Stimulated activated naive CD8-positive, alpha-beta T cell treated with anti-CD3 and anti-CD28 coated beads, Interleukin-15, amount 100 ng/mL, for 72 hours (primary cell): Measurements from ENCODE around the gene DLG2.

Source experiments
- ATAC-seq: fragments of 150-1000 bp; cut with Tn5 transposase; 2 replicates; pipeline ENCODE4 v1.10.0; 2021; ENCODE audit warnings: mild to moderate bottlenecking, moderate library complexity
- DNase-seq, 2 donors: peaks; one replicate each; pipeline ENCODE4 v3.0.0; 2021 to 2022
- H3K27ac Mint-ChIP-seq, 2 donors: one replicate each; pipeline ENCODE4 v1.8.0; 2022; ENCODE audit warnings: mild to moderate bottlenecking in 2 of 2, mixed read lengths in 2 of 2, moderate library complexity in 2 of 2
- H3K27me3 Mint-ChIP-seq: one replicate; pipeline ENCODE4 v1.8.0; 2022; ENCODE audit warnings: mixed read lengths
- H3K4me1 Mint-ChIP-seq: one replicate; pipeline ENCODE4 v1.8.0; 2022; ENCODE audit warnings: mild to moderate bottlenecking, mixed read lengths
- H3K4me3 Mint-ChIP-seq, 2 donors: one replicate each; pipeline ENCODE4 v1.8.0; 2022; ENCODE audit warnings: mild to moderate bottlenecking in 2 of 2, mixed read lengths in 2 of 2, moderate library complexity in 1 of 2
- H3K9me3 Mint-ChIP-seq, 2 donors: one replicate each; pipeline ENCODE4 v1.8.0; 2022; ENCODE audit warnings: mixed read lengths in 2 of 2

DLG2 gene

DNA sequence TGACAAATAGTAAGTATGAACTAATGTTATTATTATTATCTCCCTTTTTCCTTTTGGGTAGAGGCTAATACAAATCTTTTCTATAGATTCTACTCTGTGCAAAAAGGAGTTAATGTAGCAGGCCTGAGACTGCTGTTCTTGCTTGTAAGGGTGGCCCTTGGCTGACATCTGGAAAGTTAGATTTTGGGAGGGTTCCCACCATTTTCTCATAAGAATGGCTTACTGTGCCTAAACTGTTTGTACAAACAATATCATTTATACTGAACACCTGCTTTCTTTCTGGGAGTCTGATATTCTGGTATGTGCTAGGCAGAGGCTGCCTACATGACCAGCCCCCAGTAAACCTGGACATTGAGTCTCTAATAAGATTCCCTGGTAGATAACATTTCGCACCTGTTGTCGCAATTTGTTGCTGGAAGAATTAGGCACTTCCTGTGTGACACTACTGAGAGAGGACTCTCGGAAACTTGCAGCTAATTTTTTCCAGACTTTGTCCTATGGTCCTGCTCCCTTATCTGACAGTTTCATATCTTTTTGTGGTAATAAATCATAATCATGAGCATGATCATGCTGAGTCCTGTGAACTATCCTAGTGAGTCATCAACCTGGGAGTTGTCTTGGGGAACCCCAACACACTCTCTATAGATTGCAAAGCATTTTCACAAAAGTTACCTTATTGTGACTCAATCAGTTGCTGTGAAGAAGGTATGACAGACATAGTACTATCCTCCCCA is 2083.3 kb downstream of the DLG2 start:
- H3K27me3 Mint-ChIP-seq, result no peaks in the 10 kb centered on the region
- H3K9me3 Mint-ChIP-seq, result no peaks in the 10 kb centered on the region
- H3K4me1 Mint-ChIP-seq, result no peaks in the 10 kb centered on the region
- no peak for DNase-seq
- H3K4me3 Mint-ChIP-seq, result no peak overlapping the region
- peak; percentile 92 for ATAC-seq
- H3K27ac Mint-ChIP-seq, result no peak overlapping the region

DNA sequence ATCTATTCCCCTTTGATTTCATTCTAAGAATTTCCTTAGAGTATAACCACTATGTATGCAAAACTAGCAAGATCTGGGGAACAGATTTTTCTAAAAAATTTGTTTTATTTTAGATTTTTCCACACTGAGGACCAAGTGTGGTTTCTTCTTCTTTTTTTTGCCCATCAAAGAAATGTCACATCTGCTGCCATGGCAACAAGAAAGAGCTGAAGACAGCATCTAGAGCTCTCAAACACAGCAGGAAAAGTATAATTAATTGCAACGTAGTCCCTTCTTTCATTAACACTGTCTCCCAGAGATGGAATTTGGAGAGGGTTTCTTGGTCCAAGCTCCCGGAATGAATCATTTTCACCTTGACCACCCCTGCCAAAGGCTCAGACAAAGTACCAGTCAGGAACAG is 2084.3 kb downstream of the DLG2 start:
- Mint-ChIP-seq H3K27ac (no peak overlapping the region), H3K4me1 (no peaks in the 10 kb centered on the region), H3K27me3 (no peaks in the 10 kb centered on the region), H3K4me3 (no peak overlapping the region), H3K9me3 (no peaks in the 10 kb centered on the region)
- no peak for DNase-seq
- no peak for ATAC-seq

DNA sequence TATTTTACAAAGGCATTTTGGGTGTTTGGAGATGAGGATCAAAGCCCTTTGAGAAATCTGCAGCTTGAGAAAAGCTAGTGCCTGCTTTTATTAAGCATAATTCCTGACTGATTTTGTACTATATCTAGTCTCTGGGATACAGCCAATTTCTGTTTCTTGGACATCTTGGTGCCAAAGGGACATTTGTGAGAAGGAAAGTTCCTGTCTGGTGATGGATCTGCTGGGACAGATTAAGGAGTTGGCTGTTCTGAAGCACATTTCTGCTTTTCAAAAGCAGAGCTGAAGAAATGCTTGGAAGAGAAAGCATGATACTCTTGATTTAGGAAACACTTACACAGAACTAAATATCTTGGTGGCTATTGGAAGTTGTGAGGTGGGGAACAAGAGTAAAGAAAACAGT is 2086.4 kb downstream of the DLG2 start:
- DNase-seq (no peak), ATAC-seq (no peak)
- Mint-ChIP-seq H3K27me3 (no peaks in the 10 kb centered on the region), H3K9me3 (no peaks in the 10 kb centered on the region), H3K4me3 (no peak overlapping the region), H3K27ac (no peak overlapping the region), H3K4me1 (no peaks in the 10 kb centered on the region)

DNA sequence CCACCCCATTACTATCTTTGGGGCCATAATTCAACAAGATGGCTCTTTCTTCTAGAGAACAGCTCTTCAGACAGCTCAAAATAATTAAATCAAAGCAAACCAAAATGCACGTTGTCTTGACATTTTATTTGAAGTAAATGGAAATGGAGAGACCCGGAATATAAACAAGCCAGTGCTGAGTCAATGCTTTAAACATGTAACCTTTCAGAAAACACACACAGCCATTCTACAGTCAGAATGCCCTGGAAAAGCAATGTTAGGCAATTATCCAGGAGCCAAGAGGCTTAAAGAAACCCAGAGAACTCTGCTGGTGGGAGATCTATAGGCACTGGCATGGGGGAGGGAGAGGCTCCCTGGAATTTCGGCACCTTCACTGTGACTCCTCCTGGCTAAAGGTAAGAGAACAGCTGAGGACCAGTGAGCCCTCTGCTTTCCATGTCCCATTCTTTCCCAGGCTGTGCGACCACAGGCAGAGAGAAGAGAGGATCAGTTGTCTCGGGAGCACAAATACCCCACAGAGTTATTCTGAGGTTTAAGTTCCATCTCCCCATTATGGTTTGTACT is 2086.9 kb downstream of the DLG2 start:
- Mint-ChIP-seq H3K4me3 (no peak overlapping the region), H3K27me3 (no peaks in the 10 kb centered on the region), H3K27ac (peak overlapping the region in 1 of 2 donors; percentile 61), H3K9me3 (no peaks in the 10 kb centered on the region), H3K4me1 (no peaks in the 10 kb centered on the region)
- DNase-seq (no peak), ATAC-seq (no peak)

DNA sequence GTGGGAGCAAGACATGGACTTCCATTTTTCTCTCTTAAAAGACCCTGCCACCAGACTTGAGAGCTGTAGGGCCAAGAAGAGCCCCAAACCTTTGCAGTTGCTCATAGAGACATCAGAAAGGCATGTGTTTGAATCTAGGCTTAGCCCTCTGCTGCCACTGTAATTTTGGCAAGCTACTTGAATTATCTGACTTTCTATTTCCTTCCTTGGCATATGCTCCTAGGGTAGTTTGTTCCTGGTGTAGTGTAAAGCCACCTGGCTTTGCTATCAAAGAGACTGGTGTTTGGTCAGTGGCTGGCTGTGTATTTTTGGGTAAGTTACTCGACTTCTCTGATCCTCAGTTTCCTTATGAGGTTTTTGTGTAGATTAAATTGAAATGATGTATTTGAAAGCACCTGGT is 2088.9 kb downstream of the DLG2 start:
- Mint-ChIP-seq H3K4me1 (no peaks in the 10 kb centered on the region), H3K4me3 (no peak overlapping the region), H3K9me3 (no peaks in the 10 kb centered on the region), H3K27ac (no peak overlapping the region), H3K27me3 (no peaks in the 10 kb centered on the region)
- ATAC-seq (no peak), DNase-seq (no peak)

DNA sequence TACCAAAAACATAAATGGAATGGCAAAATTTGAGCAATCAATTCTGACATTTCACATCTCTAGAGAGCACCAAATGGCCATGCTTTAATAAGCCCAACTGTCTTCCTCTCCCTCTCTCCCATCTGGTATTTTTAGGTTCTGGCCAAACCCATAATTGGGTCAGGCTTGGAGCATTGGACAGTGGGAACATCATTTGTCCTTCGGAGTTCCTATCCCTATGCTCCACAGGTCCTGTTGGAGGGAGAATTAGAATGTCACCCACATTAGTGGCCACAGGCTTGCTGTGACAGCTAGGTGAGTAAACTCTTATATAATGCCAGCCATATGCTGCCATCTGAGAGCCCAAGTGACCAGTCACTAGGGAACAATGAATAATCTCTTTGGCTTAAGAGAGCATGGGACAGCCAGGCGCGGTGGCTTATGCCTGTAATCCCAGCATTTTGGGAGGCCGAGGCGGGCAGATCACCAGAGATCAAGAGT is 2090.0 kb downstream of the DLG2 start:
- Mint-ChIP-seq H3K27me3 (no peaks in the 10 kb centered on the region), H3K4me3 (no peak overlapping the region), H3K27ac (no peak overlapping the region), H3K4me1 (no peaks in the 10 kb centered on the region), H3K9me3 (no peaks in the 10 kb centered on the region)
- no peak for ATAC-seq
- DNase-seq, result no peak

DNA sequence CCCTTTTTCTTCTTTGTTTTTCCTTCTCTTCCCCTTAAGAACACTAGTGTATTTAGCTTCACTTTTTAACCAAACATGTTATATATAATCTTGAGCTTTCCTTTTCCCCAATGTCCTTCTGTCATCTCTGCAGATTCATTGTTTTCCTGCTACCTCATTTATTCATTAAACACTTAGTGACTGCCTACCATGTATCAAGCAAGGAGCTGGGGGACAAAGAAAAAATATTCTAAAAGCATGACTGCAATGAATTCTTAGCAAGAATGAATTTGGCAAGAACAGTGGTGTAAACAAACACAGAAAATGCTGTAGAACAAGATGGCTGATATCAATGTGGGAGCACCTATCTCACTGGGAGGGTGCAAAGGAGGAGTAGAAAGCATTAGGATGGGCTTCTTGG is 2094.0 kb downstream of the DLG2 start:
- no peak overlapping the region for H3K27ac Mint-ChIP-seq
- no peaks in the 10 kb centered on the region for H3K27me3 Mint-ChIP-seq
- H3K4me3 Mint-ChIP-seq, result no peak overlapping the region
- DNase-seq (no peak), ATAC-seq (no peak)
- no peaks in the 10 kb centered on the region for H3K9me3 Mint-ChIP-seq
- no peaks in the 10 kb centered on the region for H3K4me1 Mint-ChIP-seq

DNA sequence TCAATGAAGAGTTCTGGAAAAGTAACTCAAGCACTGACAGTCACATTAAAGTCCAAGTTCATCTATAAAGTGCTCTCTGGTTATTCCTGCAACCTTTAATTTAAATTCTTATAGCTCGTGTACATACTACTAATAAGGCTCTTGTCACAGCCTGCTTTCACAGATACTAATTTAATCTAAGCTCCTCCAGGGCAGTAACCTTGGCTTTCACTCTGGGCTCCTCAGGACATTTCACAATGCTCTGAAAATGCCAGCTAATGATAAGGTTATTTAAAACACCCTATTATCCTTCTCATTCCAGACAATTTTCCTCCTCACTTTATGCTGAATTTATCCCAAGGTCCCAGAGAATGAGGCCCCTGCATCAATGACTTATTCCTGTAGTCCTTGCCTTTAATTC is 2098.3 kb downstream of the DLG2 start:
- no peak overlapping the region for H3K27ac Mint-ChIP-seq
- no peaks in the 10 kb centered on the region for H3K4me1 Mint-ChIP-seq
- H3K27me3 Mint-ChIP-seq, result no peaks in the 10 kb centered on the region
- no peak overlapping the region for H3K4me3 Mint-ChIP-seq
- no peak for DNase-seq
- no peak for ATAC-seq
- no peaks in the 10 kb centered on the region for H3K9me3 Mint-ChIP-seq

DNA sequence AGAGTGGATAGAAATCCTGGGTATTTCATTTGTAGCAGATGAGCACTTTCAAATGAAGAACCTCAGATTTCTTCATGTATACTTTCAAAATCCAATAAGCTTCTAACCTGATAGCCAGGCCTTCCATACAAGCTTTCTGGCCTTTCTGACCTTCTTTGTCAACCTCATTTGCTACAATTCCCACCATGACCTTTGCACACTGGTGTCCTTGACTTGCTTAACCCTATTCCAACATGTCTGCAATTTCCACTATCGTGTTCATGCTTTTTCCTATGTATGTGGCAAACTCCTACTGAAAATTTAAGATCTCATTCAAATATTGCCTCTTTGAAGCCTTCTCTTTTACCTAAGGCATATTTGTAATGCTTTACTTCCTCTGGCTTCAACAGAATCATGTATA is 2098.9 kb downstream of the DLG2 start:
- DNase-seq (no peak), ATAC-seq (no peak)
- no peak overlapping the region for H3K27ac Mint-ChIP-seq
- no peak overlapping the region for H3K4me3 Mint-ChIP-seq
- no peaks in the 10 kb centered on the region for H3K4me1 Mint-ChIP-seq
- no peaks in the 10 kb centered on the region for H3K9me3 Mint-ChIP-seq
- no peaks in the 10 kb centered on the region for H3K27me3 Mint-ChIP-seq

DNA sequence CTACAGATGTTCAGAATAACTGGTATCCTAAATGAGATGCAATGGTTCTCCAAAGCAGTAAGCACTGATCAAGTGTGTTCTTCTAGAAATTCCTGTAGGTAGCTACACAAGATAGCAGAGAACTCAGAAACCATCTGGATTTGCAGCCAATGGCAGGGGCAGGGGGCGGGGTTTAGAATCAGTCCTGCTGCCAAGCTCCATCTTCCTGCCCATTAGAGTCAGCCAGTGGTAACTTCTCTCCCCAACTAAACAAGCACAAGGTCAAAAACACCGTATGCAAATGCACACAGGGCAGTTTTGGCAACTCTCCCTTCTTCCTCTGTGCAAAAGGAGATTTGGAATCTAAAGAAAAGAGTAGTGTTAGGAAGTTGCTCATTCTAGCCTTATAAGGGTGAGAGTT is 2103.5 kb downstream of the DLG2 start:
- Mint-ChIP-seq H3K27ac (no peak overlapping the region), H3K4me3 (no peak overlapping the region), H3K4me1 (no peaks in the 10 kb centered on the region), H3K9me3 (no peaks in the 10 kb centered on the region), H3K27me3 (no peaks in the 10 kb centered on the region)
- DNase-seq (no peak), ATAC-seq (no peak)

DNA sequence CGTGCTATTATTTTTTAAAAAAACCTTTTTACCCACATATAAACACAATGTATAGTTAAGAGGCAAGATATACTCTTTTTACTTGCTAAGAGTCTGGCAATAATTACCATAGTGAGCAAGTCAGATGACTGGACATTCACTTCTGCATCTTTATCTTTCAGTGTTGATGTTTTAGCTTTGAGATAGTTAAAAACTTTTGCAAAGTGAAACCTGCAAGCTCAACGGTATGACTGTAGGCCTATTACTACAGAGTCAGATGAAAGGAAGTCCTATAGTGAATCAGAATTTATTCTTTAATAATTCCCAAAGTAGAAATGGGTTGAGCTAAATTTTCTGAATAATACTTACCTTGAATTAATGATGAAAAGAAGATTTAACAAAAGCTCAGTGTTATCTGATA is 2104.2 kb downstream of the DLG2 start:
- no peaks in the 10 kb centered on the region for H3K4me1 Mint-ChIP-seq
- H3K27me3 Mint-ChIP-seq, result no peaks in the 10 kb centered on the region
- no peak overlapping the region for H3K4me3 Mint-ChIP-seq
- DNase-seq, result no peak
- no peak for ATAC-seq
- no peaks in the 10 kb centered on the region for H3K9me3 Mint-ChIP-seq
- no peak overlapping the region for H3K27ac Mint-ChIP-seq

DNA sequence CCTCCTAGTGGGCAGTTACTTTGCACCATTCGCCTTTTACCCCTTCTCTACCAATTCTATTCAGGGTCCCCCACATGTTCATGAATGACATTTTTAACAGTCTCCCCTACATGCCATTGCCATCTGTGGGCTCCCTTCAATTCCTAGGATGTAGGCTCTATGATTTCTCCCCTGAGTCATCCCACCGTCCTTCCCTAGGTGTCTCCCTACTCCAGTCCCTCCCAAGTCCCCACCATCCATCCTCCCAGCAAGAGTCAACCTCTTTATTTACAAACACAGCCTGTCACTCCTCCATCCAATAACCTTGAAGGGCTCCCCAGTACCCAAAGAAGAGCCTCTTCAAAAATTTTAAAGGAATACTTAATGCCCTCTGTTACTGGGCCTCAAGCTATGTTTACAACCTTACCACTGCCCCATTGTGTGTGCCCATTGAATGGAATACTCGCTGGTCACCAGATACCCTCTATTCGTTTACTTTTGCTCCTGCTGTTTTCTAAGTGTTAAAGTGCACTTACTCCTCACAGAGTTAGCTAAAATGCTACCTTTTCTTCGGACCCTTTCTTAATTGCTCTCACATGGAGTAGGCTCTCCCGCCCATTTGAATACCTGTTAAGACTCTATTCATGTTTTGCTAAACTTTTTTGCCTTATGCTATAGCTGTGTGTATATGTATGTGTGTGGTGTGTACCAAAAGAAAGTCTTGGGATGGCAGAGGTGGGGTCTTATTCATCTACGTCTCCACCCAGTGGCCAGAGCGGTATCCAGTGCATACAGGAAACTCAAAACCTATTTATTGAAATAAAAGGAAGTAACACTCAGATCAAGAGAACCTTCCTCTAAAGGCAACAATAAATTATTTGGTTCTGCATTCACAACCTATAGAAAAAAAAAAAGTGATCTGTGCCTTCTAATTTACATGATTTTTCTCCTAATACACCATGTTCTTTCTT is 2105.2 kb downstream of the DLG2 start:
- Mint-ChIP-seq H3K4me1 (no peaks in the 10 kb centered on the region), H3K9me3 (peaks cover 0 to 6% of the 10 kb centered on the region in 2 donors), H3K27me3 (no peaks in the 10 kb centered on the region), H3K27ac (no peak overlapping the region), H3K4me3 (no peak overlapping the region)
- ATAC-seq (no peak), DNase-seq (no peak)

DNA sequence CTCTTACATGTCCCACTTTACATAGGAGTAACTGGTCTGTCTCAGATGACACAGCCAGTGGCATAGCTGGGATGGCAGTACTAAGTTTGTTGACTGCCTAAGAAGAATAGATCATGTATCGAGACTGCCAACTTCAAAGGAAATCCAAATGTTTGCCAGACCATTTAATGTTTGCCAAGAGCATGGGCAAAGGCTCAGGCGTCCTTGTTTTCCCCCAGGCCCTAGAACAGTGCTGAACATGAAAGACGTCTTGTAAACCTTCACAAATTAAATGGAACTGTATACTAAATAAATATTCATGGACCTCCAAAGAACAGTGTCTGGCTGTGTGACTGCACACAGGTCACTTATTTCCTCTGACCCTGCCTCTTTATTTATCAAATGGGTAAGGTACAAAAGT is 2106.3 kb downstream of the DLG2 start:
- peaks cover 0 to 14% of the 10 kb centered on the region in 2 donors for H3K9me3 Mint-ChIP-seq
- ATAC-seq (no peak), DNase-seq (no peak)
- no peak overlapping the region for H3K4me3 Mint-ChIP-seq
- no peaks in the 10 kb centered on the region for H3K27me3 Mint-ChIP-seq
- H3K4me1 Mint-ChIP-seq, result no peaks in the 10 kb centered on the region
- H3K27ac Mint-ChIP-seq, result no peak overlapping the region

DNA sequence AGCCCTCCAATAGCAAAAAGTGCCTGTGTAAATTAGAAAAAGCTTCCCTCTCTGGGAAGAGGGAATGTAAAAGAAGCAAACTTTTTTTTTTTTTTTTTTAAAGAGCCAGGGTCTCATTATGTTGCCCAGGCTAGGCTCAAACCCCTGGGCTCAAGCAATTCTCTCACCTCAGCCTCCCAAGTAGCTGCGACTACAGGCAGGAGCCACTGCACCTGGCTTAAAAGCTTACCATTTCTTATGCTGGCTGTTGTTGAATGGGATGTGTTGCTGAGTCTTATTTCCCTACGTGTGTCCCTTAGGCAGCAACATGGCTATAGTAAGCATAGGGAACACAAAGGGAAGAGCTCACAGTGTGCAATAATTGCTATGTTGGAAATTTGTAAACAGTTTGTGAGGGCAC is 2115.5 kb downstream of the DLG2 start:
- H3K4me1 Mint-ChIP-seq, result no peaks in the 10 kb centered on the region
- no peak overlapping the region for H3K27ac Mint-ChIP-seq
- no peak for DNase-seq
- H3K9me3 Mint-ChIP-seq, result peaks cover 0 to 10% of the 10 kb centered on the region in 2 donors
- ATAC-seq, result no peak
- H3K27me3 Mint-ChIP-seq, result no peaks in the 10 kb centered on the region
- H3K4me3 Mint-ChIP-seq, result no peak overlapping the region

DNA sequence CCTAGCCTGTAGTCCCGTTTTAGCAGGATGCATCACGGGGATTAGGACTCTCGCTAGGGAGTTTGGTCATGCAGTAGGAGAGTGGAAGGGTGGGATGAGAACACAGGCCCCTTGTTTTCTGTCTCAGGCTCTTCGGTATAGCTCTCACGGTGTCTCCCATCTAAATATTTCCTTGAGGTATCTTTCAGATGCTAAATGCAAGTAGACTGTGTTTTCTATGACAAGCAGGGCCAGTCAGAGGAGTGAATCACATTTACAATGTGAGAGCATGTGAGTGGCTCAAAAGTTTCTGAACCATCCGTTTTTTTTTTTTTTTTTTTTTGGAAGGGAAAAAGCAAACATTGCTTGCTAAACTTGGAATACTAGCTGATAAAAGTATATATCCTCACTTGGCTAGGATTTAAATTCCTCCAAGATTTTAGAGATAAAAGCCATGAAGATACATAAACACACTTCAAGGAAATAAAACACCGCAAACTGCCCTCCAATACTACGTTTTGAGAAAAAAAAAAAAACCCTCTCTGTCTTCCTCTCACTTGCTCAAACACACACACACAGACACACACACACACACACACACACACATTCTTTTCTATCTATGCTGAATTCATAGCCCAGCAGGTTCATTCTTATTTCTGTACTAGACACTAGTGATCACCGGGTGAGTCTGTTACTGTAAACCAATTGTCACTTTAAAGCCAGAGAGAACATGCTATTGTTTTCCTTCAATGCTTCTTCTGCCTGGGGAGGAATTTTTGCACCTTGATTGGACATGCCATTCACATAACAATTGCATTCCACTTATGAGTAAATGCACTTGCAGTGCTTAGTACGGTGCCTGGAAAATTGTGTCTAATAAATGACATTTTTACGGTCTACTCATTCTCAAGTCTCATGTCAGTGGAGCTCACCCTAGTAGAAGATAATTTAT is 2116.3 kb downstream of the DLG2 start:
- ATAC-seq (no peak), DNase-seq (no peak)
- H3K4me3 Mint-ChIP-seq, result no peak overlapping the region
- no peaks in the 10 kb centered on the region for H3K4me1 Mint-ChIP-seq
- no peak overlapping the region for H3K27ac Mint-ChIP-seq
- H3K27me3 Mint-ChIP-seq, result no peaks in the 10 kb centered on the region
- peaks cover 0 to 9% of the 10 kb centered on the region in 2 donors for H3K9me3 Mint-ChIP-seq
